Right atrium auricular region (tissue), 2 donors: ENCODE results near the gene SEC24D. TPM values are rescaled to one million over a fixed set of nuclear protein-coding genes. Genes with fewer than 3 reads are reported as not detected.

Experiments used
- DNase-seq: peaks from one replicate; pipeline ENCODE4 v3.0.0-alpha.2; 2019; ENCODE audit warnings: low spot score
- H3K27ac ChIP-seq, 2 donors: fragments of 200-600 bp; sonication (generic); 1 replicate in 1 of 2; 2 replicates in 1 of 2; pipeline ENCODE4 v1.5.1; 2016 to 2019
- H3K27me3 ChIP-seq, 2 donors: fragments of 200-600 bp; sonication (generic); one replicate each; pipeline versions ENCODE4 v1.5.1 to v1.6.0; 2017 to 2019
- H3K36me3 ChIP-seq: fragments of 200-600 bp; sonication (generic); one replicate; pipeline ENCODE4 v1.5.1; 2016
- H3K4me1 ChIP-seq, 2 donors: fragments of 200-600 bp; sonication (generic); one replicate each; pipeline versions ENCODE4 v1.5.1 to v1.6.0; 2017 to 2019
- H3K4me3 ChIP-seq, 2 donors: fragments of 200-600 bp; sonication (generic); 1 replicate in 1 of 2; 2 replicates in 1 of 2; pipeline ENCODE4 v1.5.1; 2017 to 2019; ENCODE audit warnings: mild to moderate bottlenecking in 1 of 2, moderate library complexity in 1 of 2
- H3K9me3 ChIP-seq, 2 donors: fragments of 200-600 bp; sonication (generic); one replicate each; pipeline ENCODE4 v1.5.1; 2019
- total RNA-seq, 2 donors: library from RNA; depleted of rRNA; stranded (reverse); fragments of >200 nt; gene quantifications; one replicate each; pipeline ENCODE4 v1.1.0, GENCODE V29; 2016
- TF ChIP-seq, protein P1 (sequence below), 2 donors: fragments of 200-600 bp; sonication (generic); IDR thresholded peaks; one replicate each; pipeline ENCODE4 v1.5.1; 2019; ENCODE audit warnings: antibody characterized with exemption in 2 of 2

The SEC24D gene
- total RNA-seq, 2 donors from 2014 or later, result 25.8 to 33.4 TPM

DNA sequence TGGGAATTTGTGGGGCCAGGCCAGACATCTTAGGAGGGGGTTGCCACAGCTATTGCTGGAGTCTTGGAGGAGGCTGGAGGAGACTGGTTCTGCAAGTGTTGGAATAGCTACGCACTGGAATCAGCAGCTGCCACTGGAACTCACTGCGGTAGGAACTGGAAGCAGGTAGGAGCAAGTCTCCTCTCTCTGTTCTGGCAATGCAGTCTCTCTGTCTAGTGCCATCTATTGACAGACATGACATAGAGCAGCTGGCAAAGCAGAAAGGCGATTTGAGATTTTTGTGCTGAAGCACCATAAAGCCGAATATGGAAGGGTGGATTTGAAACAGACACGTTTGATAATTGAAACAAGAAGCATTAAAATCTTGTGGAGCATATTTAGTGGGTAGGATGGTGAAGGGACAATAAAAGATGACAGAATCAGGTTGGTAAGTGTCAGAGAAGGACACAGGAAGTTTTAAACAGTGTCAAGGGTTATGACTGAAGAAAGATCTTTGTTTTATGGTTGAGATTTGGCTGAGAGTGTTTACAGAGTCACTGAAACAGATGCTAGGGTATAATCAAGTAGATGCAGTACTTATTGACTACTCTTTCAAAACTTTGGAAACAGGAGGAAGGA, 29.3 kb upstream of the SEC24D start:
- H3K36me3 ChIP-seq, result no peaks in the 10 kb centered on the region
- no peak for DNase-seq
- H3K4me3 ChIP-seq, result no peak overlapping the region
- H3K4me1 ChIP-seq, result peaks cover 0 to 9% of the 10 kb centered on the region in 2 donors
- H3K27me3 ChIP-seq, result no peaks in the 10 kb centered on the region
- H3K27ac ChIP-seq, result no peak overlapping the region
- H3K9me3 ChIP-seq, result no peaks in the 10 kb centered on the region
- TF ChIP-seq, protein P1, sequence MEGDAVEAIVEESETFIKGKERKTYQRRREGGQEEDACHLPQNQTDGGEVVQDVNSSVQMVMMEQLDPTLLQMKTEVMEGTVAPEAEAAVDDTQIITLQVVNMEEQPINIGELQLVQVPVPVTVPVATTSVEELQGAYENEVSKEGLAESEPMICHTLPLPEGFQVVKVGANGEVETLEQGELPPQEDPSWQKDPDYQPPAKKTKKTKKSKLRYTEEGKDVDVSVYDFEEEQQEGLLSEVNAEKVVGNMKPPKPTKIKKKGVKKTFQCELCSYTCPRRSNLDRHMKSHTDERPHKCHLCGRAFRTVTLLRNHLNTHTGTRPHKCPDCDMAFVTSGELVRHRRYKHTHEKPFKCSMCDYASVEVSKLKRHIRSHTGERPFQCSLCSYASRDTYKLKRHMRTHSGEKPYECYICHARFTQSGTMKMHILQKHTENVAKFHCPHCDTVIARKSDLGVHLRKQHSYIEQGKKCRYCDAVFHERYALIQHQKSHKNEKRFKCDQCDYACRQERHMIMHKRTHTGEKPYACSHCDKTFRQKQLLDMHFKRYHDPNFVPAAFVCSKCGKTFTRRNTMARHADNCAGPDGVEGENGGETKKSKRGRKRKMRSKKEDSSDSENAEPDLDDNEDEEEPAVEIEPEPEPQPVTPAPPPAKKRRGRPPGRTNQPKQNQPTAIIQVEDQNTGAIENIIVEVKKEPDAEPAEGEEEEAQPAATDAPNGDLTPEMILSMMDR (IDR thresholded peaks at IDR 0.05), result peak; percentile 55 to 70

DNA sequence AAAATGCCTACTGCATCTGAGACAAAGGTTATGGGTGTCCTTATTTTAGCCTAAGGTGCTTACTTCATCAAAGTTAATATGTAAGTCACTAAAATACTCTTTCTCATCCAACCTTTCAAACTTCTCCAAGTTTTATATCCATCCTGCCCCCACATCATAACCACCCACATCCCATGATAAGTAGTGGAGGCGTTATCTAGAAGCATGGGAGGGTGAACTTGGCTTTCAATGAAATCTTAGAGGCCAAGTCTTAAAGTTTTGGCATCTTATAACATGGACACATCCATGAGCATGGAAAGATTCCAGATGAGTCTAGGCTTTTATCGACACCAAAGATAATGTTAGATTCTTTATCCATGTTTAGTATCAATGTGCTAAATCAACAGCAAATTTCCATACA, 22.9 kb upstream of the SEC24D start:
- TF ChIP-seq, protein P1 (IDR thresholded peaks at IDR 0.05), result no peak
- Histone ChIP-seq H3K27me3 (no peaks in the 10 kb centered on the region), H3K4me3 (no peak overlapping the region), H3K27ac (no peak overlapping the region), H3K4me1 (no peaks in the 10 kb centered on the region), H3K9me3 (no peaks in the 10 kb centered on the region), H3K36me3 (no peaks in the 10 kb centered on the region)
- DNase-seq, result no peak

DNA sequence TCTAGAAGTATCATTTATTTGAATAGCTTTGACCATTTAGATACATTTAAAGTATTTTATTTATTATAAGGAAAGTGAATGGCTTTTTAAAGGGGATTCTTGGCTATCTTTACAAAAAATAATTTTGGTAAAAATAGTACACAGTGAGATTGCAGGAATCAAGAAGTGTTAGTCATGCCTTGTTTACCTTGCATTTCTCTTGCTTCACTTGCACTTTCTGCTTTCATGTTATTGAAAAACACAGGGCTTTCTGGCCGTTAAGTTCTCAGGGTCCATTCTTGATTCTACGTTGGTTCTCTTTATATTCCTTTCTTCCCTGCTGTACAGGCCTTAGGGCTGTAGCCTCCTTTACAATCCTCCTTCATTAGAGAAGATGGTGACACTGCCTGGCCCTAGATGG, 21.8 kb upstream of the SEC24D start:
- DNase-seq, result no peak
- Histone ChIP-seq H3K27ac (no peak overlapping the region), H3K4me3 (no peak overlapping the region), H3K9me3 (no peaks in the 10 kb centered on the region), H3K27me3 (no peaks in the 10 kb centered on the region), H3K36me3 (no peaks in the 10 kb centered on the region), H3K4me1 (no peaks in the 10 kb centered on the region)
- TF ChIP-seq, protein P1 (IDR thresholded peaks at IDR 0.05), result no peak

DNA sequence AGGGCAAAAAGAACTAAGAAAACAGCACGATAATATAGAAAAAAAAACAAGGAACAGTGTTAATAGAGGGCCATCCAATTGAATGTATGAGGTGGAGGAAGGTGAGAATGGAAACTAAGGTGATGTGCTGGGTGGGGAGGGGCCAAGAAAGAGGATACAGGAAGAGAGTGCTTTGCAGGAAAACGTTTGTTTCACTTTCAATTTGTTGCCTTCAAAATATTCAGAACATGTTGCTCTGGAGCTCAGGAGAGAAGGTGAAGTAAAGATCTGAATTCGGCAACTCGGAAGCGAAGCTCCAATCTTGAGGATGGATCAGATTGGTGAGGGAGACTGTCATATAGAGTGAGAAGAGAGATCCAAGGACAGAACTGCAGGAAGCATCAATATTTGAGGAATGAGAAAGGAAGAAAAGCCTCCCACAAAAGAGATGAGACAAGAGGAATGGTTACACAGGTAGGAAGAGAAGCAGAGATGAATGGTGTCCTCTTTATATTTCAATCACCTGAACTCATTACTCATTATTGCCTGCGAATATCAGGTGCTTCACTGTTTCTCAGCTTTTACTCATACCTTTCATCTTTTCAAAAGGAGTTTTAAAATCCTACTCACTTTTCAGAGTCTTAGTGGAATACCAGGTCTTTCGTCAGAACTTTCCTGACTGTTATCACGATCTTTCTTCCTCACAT, 14.7 kb upstream of the SEC24D start:
- peak overlapping the region; percentile 22 to 38 for H3K4me3 ChIP-seq
- TF ChIP-seq, protein P1 (IDR thresholded peaks at IDR 0.05), result no peak
- no peak overlapping the region for H3K27ac ChIP-seq
- H3K36me3 ChIP-seq, result no peaks in the 10 kb centered on the region
- no peaks in the 10 kb centered on the region for H3K27me3 ChIP-seq
- no peak for DNase-seq
- H3K9me3 ChIP-seq, result no peaks in the 10 kb centered on the region
- peaks cover 0 to 5% of the 10 kb centered on the region in 2 donors for H3K4me1 ChIP-seq

DNA sequence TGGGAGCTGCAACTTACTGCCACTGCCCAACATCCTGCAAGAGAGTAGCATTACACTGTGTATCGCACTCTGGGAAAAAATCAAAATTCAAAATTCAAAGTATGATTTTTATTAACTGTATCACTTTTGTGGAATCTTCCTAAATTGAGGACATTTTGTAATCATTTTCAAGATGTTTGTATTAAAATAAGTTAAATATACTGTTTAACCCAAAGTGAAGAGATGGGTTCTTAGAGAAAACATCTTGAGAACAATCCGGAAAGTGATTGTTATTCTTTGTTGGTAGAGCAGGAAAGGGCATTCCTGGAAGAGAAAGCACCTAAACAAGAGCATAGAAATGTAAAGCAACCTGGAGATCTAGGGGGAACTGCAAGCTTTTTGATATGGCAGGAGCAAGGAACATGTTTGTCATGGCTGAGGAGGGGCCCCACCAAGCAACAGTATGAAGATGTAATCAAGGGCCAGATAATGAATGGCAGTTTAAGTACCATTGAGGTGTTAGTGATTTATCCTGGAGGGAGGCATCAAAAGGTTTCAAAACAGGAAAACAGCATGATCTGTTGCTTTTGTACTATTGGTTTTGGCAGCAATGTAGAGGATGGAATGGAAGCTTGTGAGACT, 14.1 kb upstream of the SEC24D start:
- no peaks in the 10 kb centered on the region for H3K27me3 ChIP-seq
- DNase-seq, result no peak
- H3K9me3 ChIP-seq, result no peaks in the 10 kb centered on the region
- TF ChIP-seq, protein P1 (IDR thresholded peaks at IDR 0.05), result no peak
- no peak overlapping the region for H3K27ac ChIP-seq
- H3K4me1 ChIP-seq, result peaks cover 0 to 5% of the 10 kb centered on the region in 2 donors
- no peaks in the 10 kb centered on the region for H3K36me3 ChIP-seq
- peak overlapping the region; percentile 22 to 38 for H3K4me3 ChIP-seq
